GM19455 (cell line): ENCODE measurements around the gene BMPR1B.

ENCODE experiments used
- ATAC-seq: cut with Tn5 transposase; IDR thresholded peaks from one replicate; pipeline ENCODE4 v1.9.1; 2021; ENCODE audit not compliant: unreplicated experiment

The BMPR1B gene

GRCh38 chr4:95080969-95081368 lies 323.2 kb downstream of the BMPR1B start:
- no peak for ATAC-seq

- no peak for ATAC-seq
These were observed 326.8 kb downstream of the BMPR1B start for GRCh38 chr4:95084584-95084983.

- ATAC-seq, result no peak
These were observed 327.5 kb downstream of the BMPR1B start for GRCh38 chr4:95085124-95085833.

DNA sequence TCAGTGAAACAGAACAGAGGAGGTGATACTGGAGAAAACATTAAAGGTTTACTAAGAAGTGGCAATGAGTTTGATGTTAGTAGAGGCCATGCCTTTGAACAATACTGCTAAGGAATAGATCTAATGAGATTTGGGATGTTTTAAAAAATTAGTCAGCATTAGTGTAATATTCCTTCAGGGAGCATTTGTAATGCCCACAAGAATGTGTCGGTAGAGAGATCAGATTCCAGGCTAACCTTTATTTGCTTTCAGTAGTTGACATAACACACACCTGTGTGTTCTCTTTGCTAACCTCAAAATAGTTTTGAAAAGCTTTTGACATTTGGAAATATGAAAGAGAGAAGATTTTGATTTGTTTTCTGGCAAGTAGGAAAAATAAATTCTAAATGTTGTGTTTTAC lies 328.8 kb downstream of the BMPR1B start:
- ATAC-seq, result no peak

DNA sequence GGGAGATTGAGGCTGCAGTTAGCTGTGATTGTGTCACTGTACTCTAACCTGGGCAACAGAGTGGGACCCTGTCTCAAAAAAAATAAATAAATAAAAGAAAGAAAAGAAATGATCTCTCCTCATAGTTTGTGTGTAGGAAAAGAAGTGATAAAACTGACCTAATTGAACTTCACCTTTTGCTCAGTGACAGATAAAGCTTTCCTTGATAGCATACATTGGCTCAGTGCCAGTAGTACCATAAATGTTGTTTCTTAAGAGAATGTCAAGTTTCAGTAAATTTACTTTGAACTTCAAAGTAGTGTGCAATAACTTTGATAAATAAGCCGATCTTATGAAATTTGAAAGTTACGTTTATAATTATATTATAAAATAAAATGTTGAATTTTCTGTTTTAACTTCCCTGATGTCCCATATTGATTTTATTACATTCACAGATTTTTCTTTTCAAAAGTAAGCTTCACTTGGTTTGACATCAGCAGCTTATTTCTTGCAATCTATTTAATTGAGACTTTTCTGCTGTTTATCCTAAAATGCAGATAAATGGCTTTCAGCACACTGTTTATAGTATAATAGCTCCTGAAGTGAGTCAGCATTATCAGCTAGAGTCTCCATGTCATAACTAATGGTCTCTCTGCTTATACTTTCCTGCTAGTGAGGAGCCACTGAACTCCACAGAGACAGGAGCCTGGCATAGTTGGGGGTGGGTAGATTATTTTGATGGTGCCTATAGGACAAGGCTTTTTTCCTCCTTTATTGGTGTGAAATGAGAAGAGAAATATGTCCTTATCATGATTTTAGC lies 330.1 kb downstream of the BMPR1B start:
- ATAC-seq, result no peak

- ATAC-seq, result no peak
These were observed 333.5 kb downstream of the BMPR1B start for GRCh38 chr4:95091272-95091671.

DNA sequence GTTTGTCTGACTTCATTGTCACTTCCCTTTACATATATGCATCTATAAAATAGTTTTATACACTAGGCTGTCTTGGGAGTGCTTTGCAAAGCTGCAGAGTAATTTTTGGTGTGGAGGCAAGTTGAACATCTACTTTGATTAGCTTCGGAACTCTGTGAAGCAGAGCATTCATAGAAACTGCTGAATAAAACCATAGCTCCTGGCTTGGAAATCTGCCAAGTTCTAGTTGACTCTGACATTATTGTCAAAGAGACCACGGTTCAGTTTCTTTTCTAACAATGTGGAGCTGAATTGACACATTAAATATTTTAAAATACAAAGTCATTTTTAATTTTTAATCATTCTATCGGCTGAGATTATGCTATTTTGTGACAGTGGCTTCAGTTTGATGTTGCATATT lies 335.0 kb downstream of the BMPR1B start:
- ATAC-seq, result no peak

- ATAC-seq, result no peak
These were observed 335.7 kb downstream of the BMPR1B start for GRCh38 chr4:95093460-95093859.

DNA sequence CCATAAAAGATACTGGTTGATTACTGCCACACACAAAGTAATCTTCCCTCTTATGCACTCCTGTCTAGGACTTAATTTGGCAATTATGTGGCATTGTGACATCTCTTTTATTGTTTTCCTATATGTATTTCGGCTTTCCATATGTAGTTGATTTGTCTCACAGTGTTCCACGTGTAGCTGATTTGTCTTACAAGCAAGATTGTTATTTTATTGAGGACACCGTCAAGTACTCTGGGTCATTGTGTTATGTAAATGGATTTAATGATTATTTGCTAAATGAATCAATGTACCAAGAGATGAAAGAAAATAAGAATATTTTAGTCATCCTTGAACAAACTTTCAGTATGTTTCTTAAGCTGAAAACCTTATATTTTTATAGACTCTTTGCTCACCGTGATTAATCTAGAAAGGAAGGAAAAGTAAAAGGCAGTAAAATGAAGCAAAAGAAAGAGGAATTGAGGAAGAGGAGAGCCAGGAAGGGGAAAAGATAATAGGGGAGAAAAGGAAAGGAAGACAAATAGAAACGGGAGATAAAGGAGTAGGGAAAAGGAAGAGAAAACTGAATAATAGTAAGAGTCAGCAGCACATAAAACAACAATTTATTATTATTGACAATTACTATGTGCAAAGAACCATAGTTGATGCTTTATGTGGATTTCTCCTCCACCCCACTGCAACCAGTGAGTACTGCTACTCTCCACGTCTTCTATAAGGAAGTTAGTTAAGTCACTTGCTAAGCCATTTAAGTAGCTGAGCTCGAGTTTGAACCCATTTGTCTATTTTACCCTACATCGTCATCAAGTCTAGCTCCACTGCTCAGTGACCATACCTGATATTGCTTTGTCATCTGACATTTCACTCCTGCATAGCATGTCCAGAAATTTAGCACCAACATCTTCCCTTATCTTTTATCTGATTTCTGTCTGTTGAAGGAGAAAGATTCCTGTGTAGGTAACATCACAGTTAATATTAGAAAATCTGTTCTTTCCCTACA lies 336.5 kb downstream of the BMPR1B start:
- no peak for ATAC-seq

DNA sequence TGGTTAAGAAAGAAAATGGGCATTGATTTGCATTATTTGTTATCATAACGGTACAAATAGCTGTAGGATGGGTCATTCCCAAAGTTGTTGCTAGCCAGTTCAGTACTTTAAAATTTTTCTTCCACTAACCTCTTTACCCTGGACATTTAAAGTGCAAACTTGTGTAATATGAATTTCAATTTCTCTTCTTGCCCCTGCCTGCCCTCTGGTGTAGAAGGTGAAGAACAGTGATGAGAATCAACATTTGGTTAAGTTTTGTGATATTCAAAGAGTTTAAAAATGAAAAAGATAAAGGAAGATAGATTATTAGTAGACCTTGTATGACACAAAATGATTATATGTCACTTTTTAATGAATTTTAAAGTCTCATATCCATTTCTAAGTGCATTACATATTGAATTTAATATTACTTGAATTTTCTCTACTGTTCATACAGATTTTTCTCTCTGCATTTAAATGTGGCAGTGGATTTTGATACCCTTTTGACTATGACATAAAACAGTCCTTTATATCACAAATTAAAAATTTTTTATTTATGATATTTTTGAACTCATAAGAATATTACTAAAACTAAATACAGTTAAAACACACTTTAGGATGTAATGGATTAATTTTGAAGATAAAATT lies 337.7 kb downstream of the BMPR1B start:
- no peak for ATAC-seq

- no peak for ATAC-seq
These were observed 344.5 kb downstream of the BMPR1B start for GRCh38 chr4:95102162-95102790.

- no peak for ATAC-seq
These were observed 347.4 kb downstream of the BMPR1B start for GRCh38 chr4:95105112-95105511.

DNA sequence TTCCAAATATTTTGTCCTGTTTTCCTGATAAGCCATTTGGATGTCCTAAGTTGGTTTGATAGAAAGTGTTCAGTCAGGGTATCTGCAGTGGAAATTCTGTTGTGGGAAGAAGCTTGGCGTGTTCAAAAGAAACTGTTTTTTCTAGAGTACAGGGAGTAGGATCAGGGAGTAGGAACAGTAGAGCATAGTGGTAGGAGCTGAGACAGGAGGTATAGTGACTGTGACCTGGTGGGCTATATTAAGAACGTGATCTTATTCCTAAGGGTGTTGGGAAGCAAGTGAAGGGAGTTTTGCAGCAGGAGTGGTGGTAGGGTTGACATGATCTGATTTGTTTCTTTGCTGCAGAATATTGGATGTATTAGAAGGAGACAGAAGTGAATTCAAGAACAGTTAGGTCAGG lies 348.2 kb downstream of the BMPR1B start:
- no peak for ATAC-seq

GRCh38 chr4:95106408-95106928 lies 348.7 kb downstream of the BMPR1B start:
- no peak for ATAC-seq

DNA sequence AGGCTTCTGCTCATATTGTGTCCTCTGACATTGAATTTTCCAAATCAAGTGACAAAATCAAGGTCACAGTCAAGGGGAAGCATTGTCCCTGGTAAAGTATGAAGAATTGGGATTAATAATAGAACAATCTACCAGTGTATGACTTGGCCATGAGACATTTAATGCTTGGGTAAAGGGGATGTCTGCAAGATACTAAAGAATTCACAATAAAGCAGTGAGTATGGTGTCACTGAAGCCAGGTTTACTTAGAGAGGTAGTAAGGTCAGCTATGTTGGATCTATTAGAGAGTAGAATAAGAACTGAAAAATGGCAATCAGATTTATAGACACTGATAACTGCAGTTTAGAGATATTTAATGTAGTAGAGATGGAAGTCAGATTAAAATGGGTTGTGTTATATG lies 349.2 kb downstream of the BMPR1B start:
- ATAC-seq, result no peak

DNA sequence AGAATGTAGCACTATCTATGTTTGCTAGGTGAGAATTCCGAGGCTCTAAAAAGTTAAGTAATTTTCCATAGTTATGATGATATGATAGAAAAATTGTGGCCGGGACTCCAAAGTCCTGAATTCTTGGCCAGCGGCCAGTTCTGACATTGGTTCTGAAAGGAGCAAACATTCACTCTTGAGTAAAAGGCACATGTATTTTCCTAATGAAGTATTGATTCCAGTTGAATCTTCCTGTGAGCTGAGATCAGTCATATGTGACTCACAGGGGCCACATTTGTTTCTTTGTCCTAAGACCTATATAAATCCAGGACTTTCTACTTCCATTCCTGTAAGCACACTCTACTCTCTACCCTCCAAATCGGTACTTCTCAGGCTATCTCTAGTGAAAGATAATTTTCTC lies 349.9 kb downstream of the BMPR1B start:
- ATAC-seq, result no peak

GRCh38 chr4:95108883-95109421 lies 351.2 kb downstream of the BMPR1B start:
- no peak for ATAC-seq

DNA sequence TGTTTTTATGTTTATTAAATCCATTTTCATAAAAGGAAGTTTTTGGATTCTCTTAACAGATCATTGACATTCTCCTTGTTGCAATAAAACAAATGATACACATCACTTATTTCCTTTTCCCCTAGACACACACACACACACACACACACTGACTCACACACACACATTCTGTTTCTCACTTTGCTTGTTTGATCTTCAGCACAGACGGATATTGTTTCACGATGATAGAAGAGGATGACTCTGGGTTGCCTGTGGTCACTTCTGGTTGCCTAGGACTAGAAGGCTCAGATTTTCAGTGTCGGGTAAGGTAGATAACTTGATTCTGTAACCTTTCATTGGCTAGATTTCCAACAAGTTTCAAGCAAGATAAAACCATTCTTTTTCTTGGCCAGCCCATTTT lies 356.8 kb downstream of the BMPR1B start:
- ATAC-seq, result no peak

DNA sequence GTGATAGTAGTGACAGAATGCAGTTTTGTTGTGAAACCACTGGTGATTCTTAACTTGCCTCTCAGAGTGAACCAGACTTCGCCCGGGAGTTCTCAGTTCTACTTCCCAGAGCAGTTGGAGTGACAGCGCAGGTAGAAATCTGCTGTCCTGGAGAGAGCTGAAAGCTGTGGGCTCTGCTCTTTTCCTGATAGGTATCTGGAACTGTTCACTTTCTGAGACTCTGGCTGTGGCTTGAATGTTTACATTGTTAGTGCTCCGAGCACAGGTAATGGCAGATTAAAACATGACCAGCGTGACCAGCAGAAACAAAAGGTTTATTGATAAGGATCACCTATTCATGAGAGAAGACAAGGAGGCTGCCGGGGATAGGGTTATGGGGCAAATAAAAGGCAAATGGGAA lies 360.7 kb downstream of the BMPR1B start:
- ATAC-seq, result no peak

GRCh38 chr4:95120456-95120855 lies 362.7 kb downstream of the BMPR1B start:
- ATAC-seq, result no peak
